Ovary (tissue), 3 donors: ENCODE results near the gene DNMT3A.

Experiments
- CTCF ChIP-seq, 3 donors: fragments of 450-650 bp in 2 of 3; fragments of 200-600 bp in 1 of 3; IDR thresholded peaks; one replicate each; pipeline versions ENCODE4 v1.5.1 to v1.8.0; 2016 to 2022; ENCODE audit warnings: antibody characterized with exemption in 3 of 3, mild to moderate bottlenecking in 1 of 3
- POLR2A ChIP-seq: fragments of 450-650 bp; IDR thresholded peaks from one replicate; pipeline ENCODE4 v1.6.1; 2017; ENCODE audit warnings: antibody characterized with exemption, mild to moderate bottlenecking, moderate library complexity
- donor health status: DM: no; HTN: no; CAD: no.

- TF ChIP-seq CTCF (IDR thresholded peaks at IDR 0.05) (no peak), POLR2A (no peak)
These were observed 67.7 kb downstream of the DNMT3A start for GRCh38 chr2:25273985-25274535.
